Measurements from ENCODE around the gene LAD1. TPM values are rescaled to one million over a fixed set of nuclear protein-coding genes. Genes with fewer than 3 reads are reported as not detected.
A peak's percentile ranks its signal among the peaks of the same experiment; 100 is the strongest.

LAD1 gene
- total and polyA plus RNA-seq, 2 experiments from 2014 or later, result 63.5 to 64.2 TPM

DNA sequence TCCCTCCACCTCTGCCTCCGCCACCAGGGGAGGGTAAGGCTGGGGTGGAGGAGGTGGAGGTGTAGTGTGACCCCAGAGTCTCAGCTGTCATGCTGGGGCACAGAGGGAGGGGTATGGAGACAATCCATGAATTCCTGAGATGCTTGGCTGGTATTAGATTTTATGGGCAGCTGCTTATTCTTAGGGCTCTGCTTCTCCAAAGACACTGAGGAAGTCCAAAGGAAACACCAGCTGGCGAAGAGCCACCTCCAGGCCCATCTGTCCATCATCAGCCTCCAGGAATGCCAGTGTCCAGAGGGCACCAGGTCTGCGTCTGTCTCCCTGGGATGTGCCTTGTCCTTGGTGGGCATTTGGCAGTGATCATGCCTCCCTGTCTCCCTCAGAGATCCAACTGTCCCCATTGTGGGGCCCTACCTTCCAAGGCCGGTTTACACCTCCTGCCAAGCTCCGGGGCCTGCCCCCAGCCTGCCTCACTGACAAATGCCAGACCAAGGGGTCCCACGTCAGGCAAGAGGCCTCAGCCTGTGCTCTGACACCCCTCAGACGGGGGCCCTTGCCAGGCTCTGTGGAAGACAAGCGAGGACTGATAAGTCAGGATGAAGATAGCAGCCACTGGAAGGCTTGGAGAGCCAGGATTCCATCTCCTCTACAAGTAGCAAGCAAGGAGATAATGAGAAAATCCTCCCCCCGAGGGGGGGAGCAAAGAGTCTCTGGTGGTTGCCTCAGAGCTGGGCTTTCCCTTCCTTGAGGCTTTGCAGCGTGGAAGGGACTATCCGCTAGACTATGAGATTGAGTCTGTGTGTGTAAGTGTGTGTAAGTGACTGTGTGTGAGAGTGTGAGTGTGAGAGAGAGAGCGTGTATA lies 20.9 kb upstream of the LAD1 start:
- no peak overlapping the region for H3K4me2 ChIP-seq
- no peaks in the 10 kb centered on the region for H3K9me3 ChIP-seq (ENCODE audit: low read depth)
- peak; percentile 38 for DNase-seq (ENCODE audit: low spot score)
- H3K4me1 ChIP-seq (ENCODE audit: insufficient read depth), result peaks cover 3% of the 10 kb centered on the region
- no peaks in the 10 kb centered on the region for H3K79me2 ChIP-seq
- no peaks in the 10 kb centered on the region for H4K20me1 ChIP-seq (ENCODE audit: insufficient read depth, poor library complexity, severe bottlenecking)
- WGBS (ENCODE audit: low lambda C conversion rate, missing lambda C conversion rate), result 61% methylated on average over 12 of the region's 12 CpGs
- no peak overlapping the region for H3K27ac ChIP-seq
- H3K4me3 ChIP-seq, result no peak overlapping the region
- TF ChIP-seq, protein P1, sequence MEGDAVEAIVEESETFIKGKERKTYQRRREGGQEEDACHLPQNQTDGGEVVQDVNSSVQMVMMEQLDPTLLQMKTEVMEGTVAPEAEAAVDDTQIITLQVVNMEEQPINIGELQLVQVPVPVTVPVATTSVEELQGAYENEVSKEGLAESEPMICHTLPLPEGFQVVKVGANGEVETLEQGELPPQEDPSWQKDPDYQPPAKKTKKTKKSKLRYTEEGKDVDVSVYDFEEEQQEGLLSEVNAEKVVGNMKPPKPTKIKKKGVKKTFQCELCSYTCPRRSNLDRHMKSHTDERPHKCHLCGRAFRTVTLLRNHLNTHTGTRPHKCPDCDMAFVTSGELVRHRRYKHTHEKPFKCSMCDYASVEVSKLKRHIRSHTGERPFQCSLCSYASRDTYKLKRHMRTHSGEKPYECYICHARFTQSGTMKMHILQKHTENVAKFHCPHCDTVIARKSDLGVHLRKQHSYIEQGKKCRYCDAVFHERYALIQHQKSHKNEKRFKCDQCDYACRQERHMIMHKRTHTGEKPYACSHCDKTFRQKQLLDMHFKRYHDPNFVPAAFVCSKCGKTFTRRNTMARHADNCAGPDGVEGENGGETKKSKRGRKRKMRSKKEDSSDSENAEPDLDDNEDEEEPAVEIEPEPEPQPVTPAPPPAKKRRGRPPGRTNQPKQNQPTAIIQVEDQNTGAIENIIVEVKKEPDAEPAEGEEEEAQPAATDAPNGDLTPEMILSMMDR (IDR thresholded peaks at IDR 0.05; ENCODE audit: poor library complexity), result no peak
- TF ChIP-seq EZH2 (IDR thresholded peaks at IDR 0.05; ENCODE audit: borderline replicate concordance) (no peak), EZH2phosphoT487 (IDR thresholded peaks at IDR 0.05; ENCODE audit: low read depth, severe bottlenecking, unreplicated experiment) (no peak)
- H3K36me3 ChIP-seq (replicated peaks; ENCODE audit: insufficient read depth, low read depth), result no peaks in the 10 kb centered on the region
- H3K27me3 ChIP-seq, result no peaks in the 10 kb centered on the region
- H2AFZ ChIP-seq, result no peak overlapping the region
- H3K9me2 ChIP-seq (replicated peaks; ENCODE audit: insufficient read depth), result no peaks in the 10 kb centered on the region

DNA sequence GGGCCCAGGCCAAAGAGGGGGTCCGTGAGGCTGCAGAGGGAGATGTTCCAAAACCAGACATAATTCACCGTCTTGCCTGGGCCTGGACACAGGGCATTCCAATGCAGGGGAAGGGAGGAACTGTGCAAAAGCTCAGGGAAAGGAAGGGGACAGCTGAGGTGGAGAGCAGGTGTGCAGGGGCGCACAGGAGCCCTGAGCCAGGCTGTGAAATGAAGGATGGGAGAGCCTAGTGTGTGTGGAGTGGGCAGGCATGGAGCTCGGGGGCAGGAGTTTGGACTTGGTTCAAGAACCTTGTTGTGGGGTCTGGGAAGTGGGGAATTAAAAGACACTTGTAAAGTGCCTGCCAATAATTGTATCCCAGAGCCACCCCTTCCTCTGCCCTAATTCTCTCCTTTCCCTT lies 20.1 kb upstream of the LAD1 start:
- H3K79me2 ChIP-seq, result no peaks in the 10 kb centered on the region
- H3K27me3 ChIP-seq, result no peaks in the 10 kb centered on the region
- H3K4me2 ChIP-seq, result no peak overlapping the region
- no peaks in the 10 kb centered on the region for H3K36me3 ChIP-seq (replicated peaks; ENCODE audit: insufficient read depth, low read depth)
- H3K9me3 ChIP-seq (ENCODE audit: low read depth), result no peaks in the 10 kb centered on the region
- H3K9me2 ChIP-seq (replicated peaks; ENCODE audit: insufficient read depth), result no peaks in the 10 kb centered on the region
- no peak overlapping the region for H3K4me3 ChIP-seq
- TF ChIP-seq EZH2 (IDR thresholded peaks at IDR 0.05; ENCODE audit: borderline replicate concordance), result no peak
- TF ChIP-seq, protein P1 (IDR thresholded peaks at IDR 0.05; ENCODE audit: poor library complexity), result no peak
- no peak for TF ChIP-seq EZH2phosphoT487 (IDR thresholded peaks at IDR 0.05; ENCODE audit: low read depth, severe bottlenecking, unreplicated experiment)
- no peak overlapping the region for H2AFZ ChIP-seq
- peak; percentile 2 for DNase-seq (ENCODE audit: low spot score)
- H3K4me1 ChIP-seq (ENCODE audit: insufficient read depth), result peaks cover 3% of the 10 kb centered on the region
- 82% methylated on average over 4 of the region's 4 CpGs for WGBS (ENCODE audit: low lambda C conversion rate, missing lambda C conversion rate)
- no peak overlapping the region for H3K27ac ChIP-seq
- no peaks in the 10 kb centered on the region for H4K20me1 ChIP-seq (ENCODE audit: insufficient read depth, poor library complexity, severe bottlenecking)

DNA sequence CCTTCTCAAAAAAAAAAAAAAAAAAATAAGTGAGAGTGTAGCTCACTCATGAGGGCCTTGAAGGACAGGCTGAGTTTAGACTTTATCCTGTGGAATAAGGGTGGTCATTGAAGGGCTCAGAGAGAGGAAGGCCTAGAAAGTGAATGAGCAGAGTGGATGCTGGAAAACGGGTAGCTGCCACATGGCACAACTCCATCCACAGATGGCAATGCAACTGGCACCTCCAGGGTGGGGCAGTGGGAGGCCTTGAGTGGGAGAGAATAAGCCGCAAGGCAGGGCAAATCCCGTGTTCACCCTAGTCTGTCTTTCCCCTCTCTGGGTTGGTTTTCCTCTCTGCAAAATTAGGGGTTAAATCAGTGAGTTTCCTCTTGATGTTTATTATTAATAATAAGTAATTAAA lies 19.3 kb upstream of the LAD1 start:
- H3K79me2 ChIP-seq, result no peaks in the 10 kb centered on the region
- WGBS (ENCODE audit: low lambda C conversion rate, missing lambda C conversion rate), result 96% methylated on average over 3 of the region's 3 CpGs
- no peaks in the 10 kb centered on the region for H3K9me2 ChIP-seq (replicated peaks; ENCODE audit: insufficient read depth)
- H3K4me1 ChIP-seq (ENCODE audit: insufficient read depth), result peaks cover 3% of the 10 kb centered on the region
- no peaks in the 10 kb centered on the region for H3K27me3 ChIP-seq
- TF ChIP-seq EZH2 (IDR thresholded peaks at IDR 0.05; ENCODE audit: borderline replicate concordance) (no peak), EZH2phosphoT487 (IDR thresholded peaks at IDR 0.05; ENCODE audit: low read depth, severe bottlenecking, unreplicated experiment) (no peak)
- TF ChIP-seq, protein P1 (IDR thresholded peaks at IDR 0.05; ENCODE audit: poor library complexity), result no peak
- no peaks in the 10 kb centered on the region for H3K36me3 ChIP-seq (replicated peaks; ENCODE audit: insufficient read depth, low read depth)
- H3K27ac ChIP-seq, result no peak overlapping the region
- no peak overlapping the region for H2AFZ ChIP-seq
- no peaks in the 10 kb centered on the region for H3K9me3 ChIP-seq (ENCODE audit: low read depth)
- H3K4me3 ChIP-seq, result no peak overlapping the region
- DNase-seq (ENCODE audit: low spot score), result no peak
- H4K20me1 ChIP-seq (ENCODE audit: insufficient read depth, poor library complexity, severe bottlenecking), result no peaks in the 10 kb centered on the region
- no peak overlapping the region for H3K4me2 ChIP-seq

All from hepatocyte (in vitro differentiated cells).